GM18505 (cell line): Measurements from ENCODE around the gene SEL1L2.

ENCODE experiments used
- ATAC-seq: cut with Tn5 transposase; IDR thresholded peaks from one replicate; pipeline ENCODE4 v1.9.1; 2021; ENCODE audit not compliant: unreplicated experiment
- POLR2A ChIP-seq: IDR thresholded peaks from 4 replicates; pipeline ENCODE4 v1.6.1; 2011; ENCODE audit warnings: borderline replicate concordance; ENCODE audit not compliant: insufficient read depth, insufficient read length; ENCODE audit errors: extremely low read depth

The SEL1L2 gene

GRCh38 chr20:13960525-13960924 is 29.9 kb downstream of the SEL1L2 start:
- ATAC-seq, result no peak
- TF ChIP-seq POLR2A, result no peak

- TF ChIP-seq POLR2A, result no peak
- ATAC-seq, result no peak
These were observed 30.3 kb downstream of the SEL1L2 start for GRCh38 chr20:13960119-13960518.

GRCh38 chr20:13953227-13953626 is 37.2 kb downstream of the SEL1L2 start:
- no peak for ATAC-seq
- no peak for TF ChIP-seq POLR2A

GRCh38 chr20:13947719-13948118 is 42.7 kb downstream of the SEL1L2 start:
- no peak for TF ChIP-seq POLR2A
- no peak for ATAC-seq

- TF ChIP-seq POLR2A, result no peak
These were observed 49.4 kb downstream of the SEL1L2 start for GRCh38 chr20:13941031-13941430.

GRCh38 chr20:13936781-13937576 is 53.4 kb downstream of the SEL1L2 start:
- no peak for TF ChIP-seq POLR2A
- ATAC-seq, result no peak

More at GRCh38 chr20:13941031-13941430, 49.4 kb downstream of the SEL1L2 start:
- no peak for ATAC-seq

GRCh38 chr20:13934992-13935894 is 55.2 kb downstream of the SEL1L2 start:
- no peak for TF ChIP-seq POLR2A
- no peak for ATAC-seq

- no peak for TF ChIP-seq POLR2A
- no peak for ATAC-seq
These were observed 60.1 kb downstream of the SEL1L2 start for GRCh38 chr20:13930281-13930680.

- ATAC-seq, result no peak
- no peak for TF ChIP-seq POLR2A
These were observed 60.6 kb downstream of the SEL1L2 start for GRCh38 chr20:13929836-13930235.

- ATAC-seq, result no peak
- TF ChIP-seq POLR2A, result no peak
These were observed 61.5 kb downstream of the SEL1L2 start for GRCh38 chr20:13928901-13929300.

GRCh38 chr20:13927171-13927570 is 63.2 kb downstream of the SEL1L2 start:
- TF ChIP-seq POLR2A, result no peak

GRCh38 chr20:13922241-13922640 is 68.2 kb downstream of the SEL1L2 start:
- ATAC-seq, result no peak
- TF ChIP-seq POLR2A, result no peak

More at GRCh38 chr20:13927171-13927570, 63.2 kb downstream of the SEL1L2 start:
- no peak for ATAC-seq

GRCh38 chr20:13915284-13915683 is 75.1 kb downstream of the SEL1L2 start:
- ATAC-seq, result no peak
- no peak for TF ChIP-seq POLR2A
